Prostate gland (tissue), 2 donors: ENCODE measurements around the gene ARHGAP18. TPM values are rescaled to one million over a fixed set of nuclear protein-coding genes. Genes with fewer than 3 reads are reported as not detected.

ENCODE experiments used
- DNase-seq: peaks from one replicate; pipeline ENCODE4 v3.0.0-alpha.2; 2019; ENCODE audit warnings: low spot score
- H3K27ac ChIP-seq, 2 donors: fragments of 200-600 bp; sonication (generic); 2 replicates each; pipeline ENCODE4 v1.5.1; 2017 to 2019
- H3K27me3 ChIP-seq: fragments of 200-600 bp; sonication (generic); replicated peaks from 2 replicates; pipeline ENCODE4 v1.5.1; 2019; ENCODE audit not compliant: insufficient read depth
- H3K36me3 ChIP-seq, 2 donors: fragments of 200-600 bp; sonication (generic); 1 replicate in 1 of 2; 2 replicates in 1 of 2; pipeline versions ENCODE4 v1.5.1 to v1.8.1; 2017 to 2019
- H3K4me1 ChIP-seq: fragments of 200-600 bp; sonication (generic); replicated peaks from 2 replicates; pipeline ENCODE4 v1.5.1; 2019
- H3K4me3 ChIP-seq, 2 donors: fragments of 200-600 bp; sonication (generic); 2 replicates each; pipeline ENCODE4 v1.5.1; 2017 to 2019
- H3K9me3 ChIP-seq: fragments of 200-600 bp; sonication (generic); 2 replicates; pipeline ENCODE4 v1.5.1; 2017
- CTCF ChIP-seq, 4 experiments: fragments of 200-600 bp in 2 of 4; fragments of 450-650 bp in 2 of 4; sonication (generic) in 2 of 4; IDR thresholded peaks; 1 replicate in 3 of 4; 2 replicates in 1 of 4; pipeline ENCODE4 v1.5.1; 2016 to 2019; ENCODE audit warnings: antibody characterized with exemption in 4 of 4, mild to moderate bottlenecking in 2 of 4, moderate library complexity in 2 of 4
- POLR2A ChIP-seq: fragments of 450-650 bp; IDR thresholded peaks from one replicate; pipeline ENCODE4 v1.6.1; 2016; ENCODE audit warnings: antibody characterized with exemption, mild to moderate bottlenecking
- POLR2AphosphoS5 ChIP-seq: sonication (generic); formaldehyde crosslinking; IDR thresholded peaks from one replicate; pipeline ENCODE4 v1.6.1; 2017; ENCODE audit warnings: antibody characterized with exemption
- WGBS: methylation state at CpG from one replicate; pipeline ENCODE4 v1.1.5; 2018; 5-methylcytosine and 5-hydroxymethylcytosine counted together
- intact Hi-C: fragments of 100-400 bp; cut with DNase I; formaldehyde crosslinking; loops from one replicate; pipeline ENCODE4 v1.14.2; 2022
- total RNA-seq, 2 donors: library from RNA; depleted of rRNA; stranded (reverse); fragments of >200 nt; gene quantifications; one replicate each; pipeline ENCODE4 v1.1.0, GENCODE V29; 2016

The ARHGAP18 gene
- total RNA-seq, 2 donors from 2014 or later: 15.0 to 29.1 TPM

DNA sequence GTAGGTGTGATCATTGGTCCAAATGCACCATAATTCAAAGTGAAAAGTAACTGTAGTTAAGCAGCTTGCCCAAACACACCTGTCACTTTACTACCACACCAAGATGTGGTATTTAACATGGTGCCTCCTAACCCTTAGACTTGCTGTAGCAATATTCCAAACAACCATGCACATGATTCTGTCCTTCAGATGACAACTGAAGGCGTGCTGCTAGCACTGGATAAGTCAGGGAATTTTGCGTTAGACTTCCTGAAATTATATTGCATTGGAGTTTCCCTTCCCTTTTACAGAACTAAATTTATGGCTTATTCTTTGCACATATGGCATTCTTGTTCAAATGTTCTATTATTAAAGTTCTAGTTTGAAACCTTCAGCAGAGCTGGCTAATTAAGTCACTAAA is 106.2 kb downstream of the ARHGAP18 start:
- TF ChIP-seq CTCF (IDR thresholded peaks at IDR 0.05) (no peak), POLR2A (no peak), POLR2AphosphoS5 (no peak)
- H3K9me3 ChIP-seq: no peaks in the 10 kb centered on the region
- intact Hi-C loops: loop anchor here (10.0 kb wide), 1 partner anchor 61 kb away; no protein-coding TSS in a partner anchor
- DNase-seq: no peak
- H3K4me1 ChIP-seq: no peaks in the 10 kb centered on the region
- 89% methylated on average over 2 of the region's 2 CpGs for WGBS
- no peaks in the 10 kb centered on the region for H3K36me3 ChIP-seq
- H3K27me3 ChIP-seq: no peaks in the 10 kb centered on the region
- no peak overlapping the region for H3K4me3 ChIP-seq
- H3K27ac ChIP-seq: no peak overlapping the region

GRCh38 chr6:129601323-129601722 is 108.7 kb downstream of the ARHGAP18 start:
- Histone ChIP-seq H3K9me3 (no peaks in the 10 kb centered on the region), H3K4me3 (no peak overlapping the region), H3K27me3 (no peaks in the 10 kb centered on the region), H3K27ac (no peak overlapping the region), H3K36me3 (no peaks in the 10 kb centered on the region), H3K4me1 (no peaks in the 10 kb centered on the region)
- 92% methylated on average over 3 of the region's 3 CpGs for whole genome bisulfite sequencing
- DNase-seq: no peak
- intact Hi-C loops: loop anchor here (10.0 kb wide), 1 partner anchor 63 kb away; no protein-coding TSS in a partner anchor
- no peak for TF ChIP-seq CTCF (IDR thresholded peaks at IDR 0.05)
- TF ChIP-seq POLR2A: no peak

GRCh38 chr6:129599467-129599866 is 110.5 kb downstream of the ARHGAP18 start:
- Histone ChIP-seq H3K9me3 (no peaks in the 10 kb centered on the region), H3K4me3 (no peak overlapping the region), H3K4me1 (no peaks in the 10 kb centered on the region), H3K27ac (no peak overlapping the region), H3K36me3 (no peaks in the 10 kb centered on the region), H3K27me3 (no peaks in the 10 kb centered on the region)
- TF ChIP-seq CTCF (IDR thresholded peaks at IDR 0.05) (no peak), POLR2A (no peak), POLR2AphosphoS5 (no peak)
- DNase-seq: no peak
- WGBS: 81% methylated on average over 5 of the region's 5 CpGs
- intact Hi-C loops: loop anchor here (2.0 to 5.0 kb wide), 2 partner anchors 131 to 418 kb away; partner anchors contain the start of gene L3MBTL3

DNA sequence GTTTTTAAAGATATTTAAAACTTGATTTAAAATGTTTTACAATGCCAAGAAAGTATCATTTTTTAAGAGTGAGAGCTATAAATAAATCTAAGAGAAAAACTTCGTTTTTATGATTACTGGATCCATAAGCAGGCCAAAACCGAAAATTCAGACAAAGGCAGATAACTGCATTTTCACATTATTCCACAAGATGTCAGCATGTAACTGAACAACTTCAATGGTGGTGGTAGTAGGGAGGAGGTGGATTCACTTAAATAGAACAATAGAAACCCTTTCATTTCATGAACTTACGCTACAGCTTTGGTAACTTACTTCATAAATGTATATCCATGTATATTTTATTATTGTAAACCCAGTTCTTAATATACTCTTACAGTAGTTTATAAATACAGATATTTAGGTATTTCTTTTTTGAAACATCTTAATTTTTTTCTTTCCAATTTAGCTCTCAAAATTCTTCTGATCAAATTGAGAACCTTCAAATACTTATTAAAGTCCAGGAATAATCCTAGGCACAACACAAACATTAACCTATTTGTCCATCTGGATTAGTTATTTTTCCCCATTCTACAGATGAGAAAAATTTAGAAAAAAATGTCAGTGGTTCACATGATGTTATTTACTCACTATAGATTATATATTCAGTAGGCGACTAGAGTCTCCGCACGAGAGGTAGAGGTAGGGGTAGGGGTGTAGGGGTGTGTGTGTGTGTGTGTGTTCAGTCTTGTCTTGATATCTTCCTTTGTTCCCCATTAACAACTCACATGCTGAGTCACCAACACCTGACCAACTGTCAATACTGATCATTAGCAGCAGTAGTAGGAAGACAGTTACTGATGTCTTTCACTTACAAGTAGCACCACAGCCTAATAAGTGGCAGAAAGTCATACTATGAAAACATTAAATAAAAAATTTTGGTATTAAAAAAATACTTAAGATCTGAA is 111.5 kb downstream of the ARHGAP18 start:
- H3K4me1 ChIP-seq: no peaks in the 10 kb centered on the region
- no peak overlapping the region for H3K4me3 ChIP-seq
- DNase-seq: peak; percentile 39
- 44% methylated on average over 6 of the region's 6 CpGs for WGBS
- H3K36me3 ChIP-seq: no peaks in the 10 kb centered on the region
- TF ChIP-seq POLR2AphosphoS5: peak; percentile 31
- TF ChIP-seq CTCF (IDR thresholded peaks at IDR 0.05): peak; percentile 41 to 90 (median 78)
- TF ChIP-seq POLR2A: no peak
- no peak overlapping the region for H3K27ac ChIP-seq
- H3K9me3 ChIP-seq: no peaks in the 10 kb centered on the region
- intact Hi-C loops: loop anchor here (2.0 to 5.0 kb wide), 2 partner anchors 132 to 419 kb away; partner anchors contain the start of gene L3MBTL3
- H3K27me3 ChIP-seq: no peaks in the 10 kb centered on the region
